Peyer's patch (tissue), 4 donors: Measurements from ENCODE around the gene DAPK1.

ENCODE experiments used
- POLR2A ChIP-seq, 2 donors: fragments of 450-650 bp; IDR thresholded peaks; one replicate each; pipeline ENCODE4 v1.5.1; 2017; ENCODE audit warnings: antibody characterized with exemption in 2 of 2, mild to moderate bottlenecking in 2 of 2, moderate library complexity in 2 of 2
- TF ChIP-seq, protein P1 (sequence below), 6 experiments: fragments of 450-650 bp in 4 of 6; fragments of 200-600 bp in 2 of 6; sonication (generic) in 1 of 6; IDR thresholded peaks; one replicate each; pipeline ENCODE4 v1.5.1; 2017 to 2019; ENCODE audit warnings: antibody characterized with exemption in 6 of 6, mild to moderate bottlenecking in 3 of 6, moderate library complexity in 1 of 6

DNA sequence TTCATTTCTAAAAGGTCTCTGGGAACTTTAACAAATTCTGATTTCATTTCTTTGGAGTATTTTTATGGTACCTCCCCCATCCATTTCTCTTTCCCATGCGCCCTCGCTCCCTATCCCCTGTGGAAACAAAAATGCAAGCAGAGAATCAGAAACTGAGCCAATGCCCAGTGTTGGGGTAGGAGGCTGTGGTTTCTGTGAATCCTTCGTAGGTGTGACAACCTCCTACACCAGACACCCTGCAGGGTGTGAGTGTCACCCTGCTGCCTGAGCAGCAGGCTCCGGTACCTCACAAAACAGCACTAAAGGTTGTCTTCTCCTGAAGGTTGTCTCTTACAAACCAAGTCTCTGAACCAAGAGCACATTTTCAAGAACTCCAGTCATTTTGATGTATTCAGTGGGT, 124.4 kb downstream of the DAPK1 start:
- TF ChIP-seq, protein P1, sequence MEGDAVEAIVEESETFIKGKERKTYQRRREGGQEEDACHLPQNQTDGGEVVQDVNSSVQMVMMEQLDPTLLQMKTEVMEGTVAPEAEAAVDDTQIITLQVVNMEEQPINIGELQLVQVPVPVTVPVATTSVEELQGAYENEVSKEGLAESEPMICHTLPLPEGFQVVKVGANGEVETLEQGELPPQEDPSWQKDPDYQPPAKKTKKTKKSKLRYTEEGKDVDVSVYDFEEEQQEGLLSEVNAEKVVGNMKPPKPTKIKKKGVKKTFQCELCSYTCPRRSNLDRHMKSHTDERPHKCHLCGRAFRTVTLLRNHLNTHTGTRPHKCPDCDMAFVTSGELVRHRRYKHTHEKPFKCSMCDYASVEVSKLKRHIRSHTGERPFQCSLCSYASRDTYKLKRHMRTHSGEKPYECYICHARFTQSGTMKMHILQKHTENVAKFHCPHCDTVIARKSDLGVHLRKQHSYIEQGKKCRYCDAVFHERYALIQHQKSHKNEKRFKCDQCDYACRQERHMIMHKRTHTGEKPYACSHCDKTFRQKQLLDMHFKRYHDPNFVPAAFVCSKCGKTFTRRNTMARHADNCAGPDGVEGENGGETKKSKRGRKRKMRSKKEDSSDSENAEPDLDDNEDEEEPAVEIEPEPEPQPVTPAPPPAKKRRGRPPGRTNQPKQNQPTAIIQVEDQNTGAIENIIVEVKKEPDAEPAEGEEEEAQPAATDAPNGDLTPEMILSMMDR (IDR thresholded peaks at IDR 0.05), result no peak
- TF ChIP-seq POLR2A (IDR thresholded peaks at IDR 0.05), result no peak
